A375 (cell line): ENCODE measurements around the gene SMIM27. TPM values are rescaled to one million over a fixed set of nuclear protein-coding genes. Genes with fewer than 3 reads are reported as not detected.

ENCODE experiments used
- total RNA-seq: library from RNA; depleted of rRNA; stranded (reverse); fragments of >200 nt; shearing (Covaris generic); gene quantifications from 2 replicates; pipeline ENCODE4 v1.2.3, GENCODE V29; 2014; rRNA removed

The SMIM27 gene, protein sequence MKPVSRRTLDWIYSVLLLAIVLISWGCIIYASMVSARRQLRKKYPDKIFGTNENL
- total RNA-seq: 2.3 and 5.9 TPM in 2 replicates

GRCh38 chr9:32552172-32552872, at the start of gene SMIM27, which contains the start of gene TOPORS:
SMIM27 (plus strand) TSS chr9:32552327; CDS start chr9:32552435, 108 bp downstream.
TOPORS (minus strand) TSS chr9:32552586; CDS start chr9:32552436, 150 bp downstream.

DNA sequence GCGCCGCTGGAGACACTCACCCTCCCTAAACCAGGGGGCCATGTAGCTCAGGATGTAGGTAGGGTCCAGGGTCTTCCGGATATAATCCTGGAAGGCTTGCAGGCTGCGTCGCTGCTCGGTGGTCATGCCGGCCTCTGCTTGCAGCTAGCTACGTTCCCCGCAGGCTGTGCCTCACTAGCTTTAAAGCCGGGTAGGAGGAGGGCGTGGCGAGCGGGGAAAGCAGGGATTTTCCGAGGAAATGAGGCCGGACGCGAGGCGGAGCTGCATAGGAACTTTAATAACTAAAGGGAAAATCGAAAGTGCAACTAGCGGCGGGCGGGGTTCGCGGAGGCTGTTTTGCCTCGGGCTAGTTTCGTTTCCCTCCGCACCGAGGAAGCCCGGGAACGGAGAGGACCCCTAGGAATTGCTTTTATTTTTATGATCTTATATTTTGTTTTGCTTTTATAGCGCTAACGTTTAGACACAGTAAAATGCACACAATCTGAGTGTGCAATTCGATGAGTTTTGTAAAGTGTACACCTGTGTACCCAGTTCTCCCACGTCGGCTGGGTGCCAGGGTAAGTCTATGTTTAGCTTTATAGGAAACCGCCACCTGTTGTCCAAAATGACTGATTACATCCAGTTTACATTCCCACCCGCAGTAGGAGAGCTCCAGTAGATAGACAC, 26.0 kb upstream of the SMIM27 start, which contains the start of gene RIGI:
TSS of gene RIGI (minus strand) at position 156 of the 666 bp plus-strand sequence. CDS start at position 126, 30 bp downstream.

DNA sequence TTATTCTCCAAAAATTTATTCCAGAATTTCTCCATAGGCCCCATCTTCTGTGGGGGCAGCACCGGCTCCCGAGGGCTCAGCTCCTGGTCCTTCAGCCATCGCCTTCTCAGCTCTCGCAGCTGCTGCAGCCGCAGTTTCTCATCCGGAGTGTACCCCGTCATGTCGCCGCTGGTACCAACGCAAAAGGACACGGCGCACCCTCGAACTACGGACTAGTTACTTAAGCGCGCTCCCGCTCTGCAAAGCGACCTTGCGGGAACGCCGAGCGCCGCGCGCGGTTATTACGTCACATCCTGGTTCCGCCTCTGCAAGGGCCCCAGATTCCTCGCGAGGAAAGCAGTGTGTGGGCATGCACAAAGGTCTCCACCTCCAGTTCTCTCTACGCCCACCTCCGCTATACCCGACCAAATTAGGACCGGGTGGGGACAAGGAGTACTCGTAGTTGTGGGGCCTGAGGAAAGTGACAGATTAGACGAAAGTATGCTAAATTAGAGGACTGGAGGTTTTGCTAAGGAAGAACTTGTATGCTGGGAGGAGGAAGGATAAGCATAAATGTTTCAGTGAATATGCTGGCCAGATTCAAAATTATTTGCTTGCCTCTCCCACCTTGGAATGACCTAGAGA, 20.9 kb downstream of the SMIM27 start, which contains the start of gene NDUFB6:
TSS of gene NDUFB6 (minus strand) at position 260 of the 624 bp plus-strand sequence. CDS start at position 161, 99 bp downstream.

Other genes with a start within 250 kb of the SMIM27 start
- 17.7 and 18.1 TPM in 2 replicates for gene ACO1, start 167.7 kb upstream of the SMIM27 start, total RNA-seq
- 0.88 and 1.4 TPM in 2 replicates for gene RIGI, start 26.1 kb upstream of the SMIM27 start, total RNA-seq
- 30.2 and 33.2 TPM in 2 replicates for gene TOPORS, start 259 bp downstream of the SMIM27 start, total RNA-seq
- 90.9 and 109 TPM in 2 replicates for gene NDUFB6, start 20.8 kb downstream of the SMIM27 start, total RNA-seq
- 0.04 TPM in 1 of 2 replicates, not detected in the other for gene TAF1L, start 83.3 kb downstream of the SMIM27 start, total RNA-seq
- not detected in 2 replicates for gene TMEM215, start 231.2 kb downstream of the SMIM27 start, total RNA-seq